Measurements from ENCODE around the gene CLEC2A.

CLEC2A gene

DNA sequence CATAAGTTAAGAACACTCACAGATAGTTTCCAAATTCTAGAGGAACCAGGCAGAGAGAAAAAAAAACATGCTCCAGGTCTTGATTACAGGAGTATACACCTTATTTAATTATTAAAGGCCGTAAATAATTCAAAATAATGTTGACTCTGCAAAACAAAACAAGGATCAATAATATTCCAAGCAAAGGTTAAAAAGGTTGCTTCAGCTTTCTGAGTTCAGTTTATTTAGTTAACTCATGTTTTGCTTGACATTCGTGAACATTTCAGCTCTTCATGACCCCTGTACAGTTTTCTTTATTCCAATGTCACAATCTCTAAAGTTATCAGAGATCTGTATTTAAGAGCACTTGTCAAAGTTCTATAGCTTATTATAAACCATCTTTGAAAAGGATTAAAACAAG is 31.2 kb downstream of the CLEC2A start:
- TF ChIP-seq, protein P1, sequence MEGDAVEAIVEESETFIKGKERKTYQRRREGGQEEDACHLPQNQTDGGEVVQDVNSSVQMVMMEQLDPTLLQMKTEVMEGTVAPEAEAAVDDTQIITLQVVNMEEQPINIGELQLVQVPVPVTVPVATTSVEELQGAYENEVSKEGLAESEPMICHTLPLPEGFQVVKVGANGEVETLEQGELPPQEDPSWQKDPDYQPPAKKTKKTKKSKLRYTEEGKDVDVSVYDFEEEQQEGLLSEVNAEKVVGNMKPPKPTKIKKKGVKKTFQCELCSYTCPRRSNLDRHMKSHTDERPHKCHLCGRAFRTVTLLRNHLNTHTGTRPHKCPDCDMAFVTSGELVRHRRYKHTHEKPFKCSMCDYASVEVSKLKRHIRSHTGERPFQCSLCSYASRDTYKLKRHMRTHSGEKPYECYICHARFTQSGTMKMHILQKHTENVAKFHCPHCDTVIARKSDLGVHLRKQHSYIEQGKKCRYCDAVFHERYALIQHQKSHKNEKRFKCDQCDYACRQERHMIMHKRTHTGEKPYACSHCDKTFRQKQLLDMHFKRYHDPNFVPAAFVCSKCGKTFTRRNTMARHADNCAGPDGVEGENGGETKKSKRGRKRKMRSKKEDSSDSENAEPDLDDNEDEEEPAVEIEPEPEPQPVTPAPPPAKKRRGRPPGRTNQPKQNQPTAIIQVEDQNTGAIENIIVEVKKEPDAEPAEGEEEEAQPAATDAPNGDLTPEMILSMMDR (conservative IDR thresholded peaks at IDR 0.05), result no peak
- H3K27ac ChIP-seq, result no peak overlapping the region

DNA sequence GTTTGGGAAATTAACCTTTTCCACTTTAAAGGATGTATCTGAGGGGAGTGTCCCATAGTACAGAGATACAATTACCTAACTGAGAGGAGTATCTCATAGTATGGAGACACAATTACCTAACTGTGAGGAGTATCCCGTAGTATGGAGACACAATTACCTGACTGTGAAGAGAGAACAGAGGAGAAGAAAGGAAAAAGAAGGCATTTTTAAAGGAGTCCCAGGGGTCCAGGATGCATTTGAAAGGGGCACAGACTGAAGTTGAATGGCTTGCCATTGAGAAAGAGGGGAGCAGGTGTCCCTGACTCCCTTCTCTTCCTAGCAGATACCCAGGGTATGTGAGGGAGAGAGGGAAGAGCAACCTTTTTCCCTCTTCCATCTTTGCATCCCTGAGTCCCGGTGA is 33.0 kb downstream of the CLEC2A start:
- no peak overlapping the region for H3K27ac ChIP-seq
- TF ChIP-seq, protein P1 (conservative IDR thresholded peaks at IDR 0.05), result no peak

DNA sequence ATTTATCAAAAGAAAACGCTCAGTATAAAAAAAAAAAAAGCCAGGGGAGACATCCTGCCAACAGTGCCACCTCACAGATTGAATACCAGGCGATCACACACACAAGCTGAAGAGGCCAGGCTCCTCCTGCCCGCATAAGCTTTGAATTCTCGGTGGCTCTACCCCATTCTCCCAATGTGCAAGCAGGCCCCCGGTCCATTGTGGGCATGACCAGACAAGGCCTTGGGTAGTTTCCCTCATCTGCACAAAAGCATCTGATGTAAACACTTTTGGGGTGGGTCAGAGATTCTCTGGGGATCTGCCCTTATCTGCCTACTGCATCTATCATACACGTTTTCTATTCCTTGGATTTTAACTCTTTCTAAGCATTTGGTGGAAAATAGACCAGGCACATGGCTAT is 34.6 kb downstream of the CLEC2A start:
- no peak overlapping the region for H3K27ac ChIP-seq
- TF ChIP-seq, protein P1 (conservative IDR thresholded peaks at IDR 0.05), result no peak

DNA sequence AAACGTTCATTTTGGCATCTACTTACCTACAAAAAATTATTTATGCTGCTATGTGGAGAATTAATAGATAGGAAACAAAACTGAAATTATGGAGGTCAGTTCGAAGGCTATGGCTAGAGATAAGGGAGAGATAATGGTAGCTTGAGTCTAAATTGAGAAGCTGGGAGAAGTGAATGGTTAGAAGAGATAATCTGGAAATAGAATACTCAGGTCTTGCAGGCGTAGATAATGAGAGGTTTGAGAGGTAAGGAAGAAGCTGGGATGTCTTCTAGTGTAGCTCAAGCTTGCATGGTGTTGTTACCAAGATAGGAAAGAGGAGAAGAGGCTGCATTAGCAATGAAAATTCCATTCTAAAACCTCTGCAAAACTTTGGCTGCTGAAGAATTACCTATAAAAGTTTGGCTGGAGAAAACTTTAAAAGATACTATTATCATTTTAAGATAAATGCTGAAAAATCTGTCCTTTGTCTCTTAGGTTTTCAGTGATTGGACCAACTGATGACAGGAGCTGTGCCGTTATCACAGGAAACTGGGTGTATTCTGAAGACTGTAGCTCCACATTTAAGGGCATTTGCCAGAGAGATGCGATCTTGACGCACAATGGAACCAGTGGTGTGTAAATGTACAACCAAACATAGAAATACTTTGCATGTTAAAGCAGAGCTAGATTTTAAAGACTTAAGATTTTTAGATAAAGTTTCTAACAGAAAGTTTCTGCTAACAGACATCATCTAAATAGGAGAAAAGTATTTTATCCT is 36.8 kb downstream of the CLEC2A start:
- H3K27ac ChIP-seq, result no peak overlapping the region
- TF ChIP-seq, protein P1 (conservative IDR thresholded peaks at IDR 0.05), result no peak

DNA sequence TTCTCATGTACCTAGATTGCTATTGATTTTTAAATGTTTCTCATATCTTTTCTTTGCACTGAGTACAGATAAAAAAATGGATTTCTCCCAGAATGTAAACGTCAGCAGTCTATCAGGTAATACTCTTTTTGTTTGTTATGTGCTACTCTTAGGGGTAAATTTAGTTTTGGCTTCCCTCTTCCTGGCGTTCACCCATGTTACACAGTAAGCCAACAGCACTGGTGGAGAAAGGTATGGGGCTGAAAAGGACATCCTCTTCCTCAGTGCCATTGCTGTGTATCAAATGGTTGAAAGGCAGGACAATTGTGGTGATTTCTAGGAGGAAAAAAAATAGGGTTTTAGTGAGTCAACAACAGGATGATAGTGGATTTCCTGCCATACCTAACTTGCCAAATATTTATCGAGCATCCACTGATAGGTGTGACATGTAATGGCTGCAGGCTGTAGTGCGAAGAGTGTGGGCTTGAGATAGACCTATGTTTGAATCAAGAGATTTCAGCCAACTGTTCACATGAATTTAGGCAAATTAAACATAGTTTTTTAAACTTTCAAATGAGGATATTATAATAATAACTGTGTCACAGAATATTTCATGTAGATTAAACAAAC is 43.4 kb downstream of the CLEC2A start:
- no peak overlapping the region for H3K27ac ChIP-seq
- TF ChIP-seq, protein P1 (conservative IDR thresholded peaks at IDR 0.05), result no peak

DNA sequence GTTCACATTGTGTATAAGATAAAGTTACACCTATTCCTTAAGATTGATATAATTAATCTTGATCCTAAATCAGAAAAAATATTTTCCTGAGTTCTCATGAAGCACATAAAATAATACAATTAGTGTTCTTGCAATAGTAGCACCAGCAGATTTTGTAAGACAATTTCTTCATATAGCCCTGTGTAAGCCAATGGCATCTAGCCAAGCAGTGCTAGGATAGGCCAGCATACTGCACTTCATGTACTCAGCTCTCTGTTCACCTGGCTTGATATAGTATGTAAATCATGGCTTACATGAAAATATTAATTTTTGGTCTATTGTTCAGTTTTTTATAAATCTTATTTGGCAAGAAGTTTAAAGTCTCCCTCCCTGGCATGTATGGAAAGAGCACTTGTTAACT is 49.0 kb downstream of the CLEC2A start:
- TF ChIP-seq, protein P1 (conservative IDR thresholded peaks at IDR 0.05), result no peak
- no peak overlapping the region for H3K27ac ChIP-seq

DNA sequence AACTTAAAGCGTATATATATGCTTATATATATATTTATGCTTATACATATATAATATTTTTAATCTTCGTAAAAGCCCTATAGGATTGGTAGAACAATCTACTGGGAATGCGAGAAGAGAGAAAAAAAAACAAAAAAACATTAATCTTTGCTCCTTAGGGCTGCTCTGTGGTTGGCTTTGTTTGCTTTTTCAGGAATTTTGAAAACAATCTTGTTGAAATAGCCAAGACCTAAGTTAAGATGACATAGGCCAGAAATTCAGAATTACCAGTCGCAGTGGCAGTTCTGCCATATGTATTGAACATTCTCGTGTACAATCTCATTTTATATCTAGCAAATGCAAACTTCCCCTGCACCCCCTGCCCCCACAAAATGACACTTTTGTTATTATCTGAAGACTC is 50.2 kb downstream of the CLEC2A start:
- H3K27ac ChIP-seq, result no peak overlapping the region
- TF ChIP-seq, protein P1 (conservative IDR thresholded peaks at IDR 0.05), result no peak
